ENCODE measurements around the gene SPECC1L. TPM values are rescaled to one million over a fixed set of nuclear protein-coding genes. Genes with fewer than 3 reads are reported as not detected.

SPECC1L gene
- total RNA-seq, 1 donor from 2014 or later = 173 TPM

DNA sequence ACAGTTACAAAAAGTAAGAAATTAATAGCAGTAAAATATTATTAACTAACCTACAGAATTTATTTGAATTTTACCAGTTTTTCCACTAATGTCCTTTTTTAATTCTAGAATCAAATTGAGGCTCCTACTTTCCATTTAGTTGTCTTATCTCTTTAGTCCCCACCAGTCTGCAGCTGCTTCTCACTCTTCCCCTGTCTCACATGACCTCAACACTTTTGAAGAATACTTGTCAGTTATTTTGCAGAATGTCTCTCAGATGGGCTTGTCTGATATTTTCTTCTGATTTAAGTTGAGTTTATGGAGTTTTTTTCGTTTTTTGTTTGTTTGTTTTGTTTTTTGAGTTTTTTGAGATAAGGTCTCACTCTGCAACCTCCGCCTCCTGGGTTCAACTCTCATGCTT is 82.5 kb downstream of the SPECC1L start:
- no peak overlapping the region for H3K4me3 Mint-ChIP-seq (ENCODE audit: unreplicated experiment)
- peaks cover 14% of the 10 kb centered on the region for H3K36me3 Mint-ChIP-seq (ENCODE audit: unreplicated experiment)
- DNase-seq = no peak
- peaks cover 1% of the 10 kb centered on the region for H3K27me3 Mint-ChIP-seq (ENCODE audit: unreplicated experiment)
- TF ChIP-seq, protein P1, sequence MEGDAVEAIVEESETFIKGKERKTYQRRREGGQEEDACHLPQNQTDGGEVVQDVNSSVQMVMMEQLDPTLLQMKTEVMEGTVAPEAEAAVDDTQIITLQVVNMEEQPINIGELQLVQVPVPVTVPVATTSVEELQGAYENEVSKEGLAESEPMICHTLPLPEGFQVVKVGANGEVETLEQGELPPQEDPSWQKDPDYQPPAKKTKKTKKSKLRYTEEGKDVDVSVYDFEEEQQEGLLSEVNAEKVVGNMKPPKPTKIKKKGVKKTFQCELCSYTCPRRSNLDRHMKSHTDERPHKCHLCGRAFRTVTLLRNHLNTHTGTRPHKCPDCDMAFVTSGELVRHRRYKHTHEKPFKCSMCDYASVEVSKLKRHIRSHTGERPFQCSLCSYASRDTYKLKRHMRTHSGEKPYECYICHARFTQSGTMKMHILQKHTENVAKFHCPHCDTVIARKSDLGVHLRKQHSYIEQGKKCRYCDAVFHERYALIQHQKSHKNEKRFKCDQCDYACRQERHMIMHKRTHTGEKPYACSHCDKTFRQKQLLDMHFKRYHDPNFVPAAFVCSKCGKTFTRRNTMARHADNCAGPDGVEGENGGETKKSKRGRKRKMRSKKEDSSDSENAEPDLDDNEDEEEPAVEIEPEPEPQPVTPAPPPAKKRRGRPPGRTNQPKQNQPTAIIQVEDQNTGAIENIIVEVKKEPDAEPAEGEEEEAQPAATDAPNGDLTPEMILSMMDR (IDR thresholded peaks at IDR 0.05; ENCODE audit: partially characterized antibody, unreplicated experiment) = no peak
- no peaks in the 10 kb centered on the region for H3K4me1 Mint-ChIP-seq (ENCODE audit: low read depth, unreplicated experiment)
- no peaks in the 10 kb centered on the region for H3K9me3 Mint-ChIP-seq (ENCODE audit: unreplicated experiment)
- no peak overlapping the region for H3K27ac Mint-ChIP-seq (ENCODE audit: unreplicated experiment)

DNA sequence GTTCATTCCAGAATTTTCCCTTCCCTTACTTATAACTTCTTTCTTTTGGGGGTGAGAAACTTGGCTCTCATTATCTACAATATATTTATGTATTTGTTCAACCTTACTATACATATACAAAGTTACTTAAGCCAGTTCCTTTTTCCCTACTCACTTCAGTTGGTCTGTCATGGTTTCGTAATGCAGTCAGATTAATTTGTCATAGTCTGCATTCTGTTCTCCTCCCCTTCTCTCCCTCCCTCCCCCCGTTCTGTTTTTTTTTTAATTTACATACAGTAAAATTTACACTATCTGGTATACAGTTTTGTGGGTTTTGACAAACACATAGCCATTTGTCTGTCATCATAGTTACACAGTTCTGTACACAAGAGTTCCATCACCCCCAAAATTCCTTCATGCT is 84.9 kb downstream of the SPECC1L start:
- TF ChIP-seq, protein P1 (IDR thresholded peaks at IDR 0.05; ENCODE audit: partially characterized antibody, unreplicated experiment) = no peak
- peaks cover 3% of the 10 kb centered on the region for H3K9me3 Mint-ChIP-seq (ENCODE audit: unreplicated experiment)
- no peak overlapping the region for H3K4me3 Mint-ChIP-seq (ENCODE audit: unreplicated experiment)
- no peaks in the 10 kb centered on the region for H3K4me1 Mint-ChIP-seq (ENCODE audit: low read depth, unreplicated experiment)
- H3K27ac Mint-ChIP-seq (ENCODE audit: unreplicated experiment) = no peak overlapping the region
- no peak for DNase-seq
- H3K27me3 Mint-ChIP-seq (ENCODE audit: unreplicated experiment) = peaks cover 1% of the 10 kb centered on the region
- peaks cover 14% of the 10 kb centered on the region for H3K36me3 Mint-ChIP-seq (ENCODE audit: unreplicated experiment)

DNA sequence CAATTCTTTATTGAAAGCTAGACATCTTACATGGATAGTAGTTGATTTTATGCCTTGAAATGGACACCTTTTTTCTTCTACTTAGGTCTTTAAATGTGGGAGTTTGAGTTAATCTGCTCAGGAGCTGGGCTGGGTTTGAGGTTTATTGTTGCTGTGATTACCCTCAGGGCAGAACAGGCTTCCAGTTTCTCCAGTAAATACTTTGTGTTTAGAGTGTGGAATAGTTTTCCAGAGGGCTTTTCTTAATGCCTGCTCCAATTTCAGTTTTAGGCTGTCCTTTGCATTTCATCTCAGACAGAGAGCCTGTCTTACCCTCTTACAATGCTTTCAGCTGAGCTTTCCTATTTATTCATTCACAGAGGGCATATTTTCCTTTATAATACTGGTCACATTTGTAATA is 86.9 kb downstream of the SPECC1L start:
- TF ChIP-seq, protein P1 (IDR thresholded peaks at IDR 0.05; ENCODE audit: partially characterized antibody, unreplicated experiment) = no peak
- DNase-seq = no peak
- Mint-ChIP-seq H3K27me3 (ENCODE audit: unreplicated experiment) (peaks cover 1% of the 10 kb centered on the region), H3K36me3 (ENCODE audit: unreplicated experiment) (peaks cover 10% of the 10 kb centered on the region), H3K27ac (ENCODE audit: unreplicated experiment) (no peak overlapping the region), H3K9me3 (ENCODE audit: unreplicated experiment) (peaks cover 3% of the 10 kb centered on the region), H3K4me3 (ENCODE audit: unreplicated experiment) (no peak overlapping the region), H3K4me1 (ENCODE audit: low read depth, unreplicated experiment) (no peaks in the 10 kb centered on the region)

DNA sequence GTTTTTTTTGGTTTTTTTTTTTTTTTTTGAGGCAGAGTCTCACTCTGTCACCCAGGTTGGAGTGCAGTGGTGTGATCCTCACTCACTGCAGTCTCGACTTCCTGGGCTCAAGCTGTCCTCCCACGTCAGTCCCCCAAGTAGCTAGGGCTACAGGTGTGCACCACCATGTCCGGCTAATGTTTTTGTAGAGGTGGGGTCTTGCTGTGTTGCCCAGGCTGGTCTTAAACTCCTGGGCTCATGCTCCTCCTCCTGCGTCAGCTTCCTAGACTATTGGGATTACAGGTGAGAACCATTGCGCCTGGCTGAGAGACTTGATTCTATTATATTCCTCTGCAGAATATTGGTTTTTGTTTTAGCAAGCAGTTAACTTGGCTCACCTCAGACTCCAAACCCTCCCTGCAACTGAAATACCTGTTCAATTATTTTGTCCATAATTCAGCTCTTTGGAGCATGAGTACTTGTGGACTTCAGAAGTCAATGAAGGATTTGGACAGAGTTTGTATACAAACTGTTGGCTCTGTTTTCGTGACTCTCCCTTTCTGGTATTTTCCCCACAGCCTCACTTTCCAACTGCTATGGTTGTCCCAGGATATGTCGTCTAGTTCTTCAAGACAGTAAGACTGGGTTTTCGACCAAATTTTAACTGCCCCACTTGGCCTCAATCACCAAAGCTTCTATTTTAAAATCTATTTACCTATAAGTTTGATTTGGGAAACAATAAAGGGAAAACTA is 87.6 kb downstream of the SPECC1L start:
- TF ChIP-seq, protein P1 (IDR thresholded peaks at IDR 0.05; ENCODE audit: partially characterized antibody, unreplicated experiment) = no peak
- peaks cover 10% of the 10 kb centered on the region for H3K36me3 Mint-ChIP-seq (ENCODE audit: unreplicated experiment)
- no peak overlapping the region for H3K27ac Mint-ChIP-seq (ENCODE audit: unreplicated experiment)
- H3K4me1 Mint-ChIP-seq (ENCODE audit: low read depth, unreplicated experiment) = no peaks in the 10 kb centered on the region
- peaks cover 3% of the 10 kb centered on the region for H3K9me3 Mint-ChIP-seq (ENCODE audit: unreplicated experiment)
- no peak overlapping the region for H3K4me3 Mint-ChIP-seq (ENCODE audit: unreplicated experiment)
- no peak for DNase-seq
- H3K27me3 Mint-ChIP-seq (ENCODE audit: unreplicated experiment) = peaks cover under 1% of the 10 kb centered on the region

GRCh38 chr22:24359452-24360120 is 89.0 kb downstream of the SPECC1L start:
- H3K36me3 Mint-ChIP-seq (ENCODE audit: unreplicated experiment) = peaks cover 5% of the 10 kb centered on the region
- no peak overlapping the region for H3K27ac Mint-ChIP-seq (ENCODE audit: unreplicated experiment)
- no peaks in the 10 kb centered on the region for H3K4me1 Mint-ChIP-seq (ENCODE audit: low read depth, unreplicated experiment)
- H3K9me3 Mint-ChIP-seq (ENCODE audit: unreplicated experiment) = peaks cover 3% of the 10 kb centered on the region
- DNase-seq = no peak
- TF ChIP-seq, protein P1 (IDR thresholded peaks at IDR 0.05; ENCODE audit: partially characterized antibody, unreplicated experiment) = no peak
- H3K27me3 Mint-ChIP-seq (ENCODE audit: unreplicated experiment) = no peaks in the 10 kb centered on the region
- H3K4me3 Mint-ChIP-seq (ENCODE audit: unreplicated experiment) = no peak overlapping the region

All from glutamatergic neuron (in vitro differentiated cells).